IMR-90 (cell line): Measurements from ENCODE around the gene PLCL1. TPM values are rescaled to one million over a fixed set of nuclear protein-coding genes. Genes with fewer than 3 reads are reported as not detected.

Experiments
- ATAC-seq: fragments of 200-7000 bp; cut with Tn5 transposase; 2 replicates; pipeline ENCODE4 v1.9.1; 2020; ENCODE audit warnings: low read depth, mild to moderate bottlenecking, moderate library complexity
- BruUV-seq: library from RNA; stranded (reverse); fragments of 400-500 nt; replicated peaks from 2 replicates; lab custom pipeline; 2021; lab: Mats Ljungman, UMichigan
- CTCF ChIA-PET: fragments of 300-600 bp; formaldehyde crosslinking; extraction: SDS; loops from one replicate; lab custom pipeline; 2021; ENCODE audit warnings: antibody characterized with exemption; lab: Yijun Ruan, JAX
- POLR2A ChIA-PET: fragments of 300-600 bp; sonication (Branson Sonifier 250); formaldehyde crosslinking; loops from one replicate; lab custom pipeline; 2022; ENCODE audit warnings: antibody characterized with exemption; ENCODE audit not compliant: unreplicated experiment; lab: Charles Lee
- DNase-seq: peaks from one replicate; pipeline ENCODE4 v3.0.0; 2013
- H2AFZ ChIP-seq: replicated peaks from 2 replicates; pipeline ENCODE3; 2013; ENCODE audit warnings: low read length, mild to moderate bottlenecking; ENCODE audit not compliant: poor library complexity
- H2AK5ac ChIP-seq: 2 replicates; pipeline ENCODE4 v1.6.1; 2013; ENCODE audit warnings: low read depth, low read length, inconsistent platforms
- H2AK9ac ChIP-seq: replicated peaks from 2 replicates; pipeline ENCODE3; 2013; ENCODE audit warnings: mild to moderate bottlenecking, low read depth, low read length, moderate library complexity; ENCODE audit not compliant: poor library complexity
- H2BK120ac ChIP-seq: 2 replicates; pipeline ENCODE4 v1.6.1; 2013; ENCODE audit warnings: low read depth, low read length, inconsistent platforms
- H2BK15ac ChIP-seq: 3 replicates; pipeline ENCODE4 v1.6.1; 2013; ENCODE audit warnings: low read depth, low read length, inconsistent platforms
- H2BK20ac ChIP-seq: 2 replicates; pipeline ENCODE4 v1.6.1; 2013; ENCODE audit warnings: low read depth, mild to moderate bottlenecking, inconsistent platforms, low read length, moderate library complexity
- H2BK5ac ChIP-seq: 2 replicates; pipeline ENCODE4 v1.6.1; 2013; ENCODE audit warnings: mild to moderate bottlenecking, low read depth, low read length, inconsistent platforms; ENCODE audit not compliant: poor library complexity, severe bottlenecking
- H3K14ac ChIP-seq: replicated peaks from 2 replicates; pipeline ENCODE4 v1.6.1; 2013; ENCODE audit warnings: low read depth, low read length, inconsistent platforms
- H3K18ac ChIP-seq: 2 replicates; pipeline ENCODE4 v1.6.1; 2013; ENCODE audit warnings: low read depth, low read length, control low read depth
- H3K23ac ChIP-seq: 2 replicates; pipeline ENCODE4 v1.6.1; 2013; ENCODE audit warnings: low read depth, low read length, inconsistent platforms
- H3K27ac ChIP-seq: 2 replicates; pipeline ENCODE4 v1.5.1; 2013; ENCODE audit warnings: mild to moderate bottlenecking, control low read depth, low read length; ENCODE audit not compliant: insufficient read depth
- H3K27me3 ChIP-seq: 2 replicates; pipeline ENCODE4 v1.6.1; 2013; ENCODE audit warnings: low read length; ENCODE audit not compliant: control insufficient read depth, insufficient read depth
- H3K36me3 ChIP-seq: 2 replicates; pipeline ENCODE4 v1.6.1; 2013; ENCODE audit warnings: low read length, mixed read lengths; ENCODE audit not compliant: control insufficient read depth, insufficient read depth
- H3K4ac ChIP-seq: 2 replicates; pipeline ENCODE4 v1.6.1; 2013; ENCODE audit warnings: low read depth, low read length, inconsistent platforms
- H3K4me1 ChIP-seq: 2 replicates; pipeline ENCODE4 v1.6.1; 2013; ENCODE audit warnings: low read length, mixed read lengths; ENCODE audit not compliant: control insufficient read depth, insufficient read depth
- H3K4me2 ChIP-seq: 2 replicates; pipeline ENCODE4 v1.6.1; 2013; ENCODE audit warnings: low read depth, mild to moderate bottlenecking, control low read depth, low read length, moderate library complexity
- H3K4me3 ChIP-seq: 2 replicates; pipeline ENCODE4 v1.5.1; 2013; ENCODE audit warnings: low read depth, mild to moderate bottlenecking, control low read depth, low read length, moderate library complexity; ENCODE audit not compliant: insufficient read depth
- H3K56ac ChIP-seq: 2 replicates; pipeline ENCODE4 v1.6.1; 2013; ENCODE audit warnings: low read length, inconsistent platforms; ENCODE audit not compliant: insufficient read depth; ENCODE audit errors: extremely low read depth
- H3K79me1 ChIP-seq, 2 experiments: 2 replicates each; pipeline ENCODE4 v1.6.1; 2013; ENCODE audit warnings: low read length in 2 of 2, inconsistent platforms in 1 of 2, low read depth in 1 of 2
- H3K9ac ChIP-seq: 2 replicates; pipeline ENCODE4 v1.6.1; 2013; ENCODE audit warnings: low read depth, low read length, control low read depth
- H3K9me1 ChIP-seq: 2 replicates; pipeline ENCODE4 v1.6.1; 2013; ENCODE audit warnings: low read length, inconsistent platforms; ENCODE audit not compliant: insufficient read depth
- H3K9me3 ChIP-seq: 2 replicates; pipeline ENCODE4 v1.6.1; 2013; ENCODE audit warnings: low read length; ENCODE audit not compliant: control insufficient read depth, insufficient read depth
- H4K20me1 ChIP-seq: 2 replicates; pipeline ENCODE4 v1.6.1; 2013; ENCODE audit warnings: low read length, inconsistent platforms; ENCODE audit not compliant: insufficient read depth
- H4K5ac ChIP-seq: 2 replicates; pipeline ENCODE4 v1.6.1; 2013; ENCODE audit warnings: mild to moderate bottlenecking, low read depth, low read length, control low read depth
- H4K8ac ChIP-seq, 2 experiments: 2 replicates each; pipeline ENCODE4 v1.6.1; 2013; ENCODE audit warnings: low read depth in 2 of 2, low read length in 2 of 2, control low read depth in 1 of 2, inconsistent platforms in 1 of 2
- H4K91ac ChIP-seq: 2 replicates; pipeline ENCODE4 v1.6.1; 2013; ENCODE audit warnings: low read depth, low read length, inconsistent platforms; ENCODE audit not compliant: insufficient read depth
- NFE2L2 ChIP-seq: fragments of 150-350 bp; IDR thresholded peaks from 2 replicates; pipeline ENCODE4 v1.6.1; 2016; ENCODE audit warnings: low read depth, mild to moderate bottlenecking, low read length
- POLR2A ChIP-seq: IDR thresholded peaks from 2 replicates; pipeline ENCODE4 v1.6.1; 2012; ENCODE audit warnings: mild to moderate bottlenecking, low read depth, low read length
- RCOR1 ChIP-seq: IDR thresholded peaks from 2 replicates; pipeline ENCODE4 v1.6.1; 2012; ENCODE audit warnings: mild to moderate bottlenecking, low read length, improper control_type of control experiment; ENCODE audit not compliant: insufficient replicate concordance
- WGBS, 2 experiments: methylation state at CpG; one replicate each; pipeline versions ENCODE4 v1.1.5 to v1.1.7; 2013; ENCODE audit warnings: missing lambda C conversion rate in 2 of 2; ENCODE audit not compliant: insufficient read length in 1 of 2; ENCODE audit errors: extremely low coverage in 2 of 2; 5-methylcytosine and 5-hydroxymethylcytosine counted together
- dilution Hi-C: fragments of 300-500 bp; cut with HindIII; formaldehyde crosslinking; loops from one replicate; pipeline ENCODE4 v1.14.3; 2018; ENCODE audit warnings: low sequenced_read_pairs; ENCODE audit not compliant: unreplicated experiment
- in situ Hi-C: fragments of 300-500 bp; cut with MboI; formaldehyde crosslinking; loops from 3 replicates; pipeline ENCODE4 v1.14.3; 2019; ENCODE audit warnings: low sequenced_read_pairs, inconsistent platforms, mixed read lengths
- intact Hi-C: fragments of 100-400 bp; cut with micrococcal nuclease; formaldehyde crosslinking; loops from 2 replicates; pipeline ENCODE4 v1.10.0; 2022
- polyA plus RNA-seq, 3 experiments: library from polyadenylated mRNA; depleted of rRNA; stranded (reverse); fragments of >200 nt; gene quantifications; 2 replicates each; pipeline ENCODE4 v1.2.3, GENCODE V29; 2012; ENCODE audit warnings: low replicate concordance in 1 of 3
- total RNA-seq: library from RNA; depleted of rRNA; stranded (reverse); fragments of >200 nt; gene quantifications from 2 replicates; pipeline ENCODE4 v1.2.3, GENCODE V29; 2012

The PLCL1 gene
- total and polyA plus RNA-seq, 2 of the 4 experiments (the other 2 are of a cell fraction): 0.14 to 0.18 TPM

DNA sequence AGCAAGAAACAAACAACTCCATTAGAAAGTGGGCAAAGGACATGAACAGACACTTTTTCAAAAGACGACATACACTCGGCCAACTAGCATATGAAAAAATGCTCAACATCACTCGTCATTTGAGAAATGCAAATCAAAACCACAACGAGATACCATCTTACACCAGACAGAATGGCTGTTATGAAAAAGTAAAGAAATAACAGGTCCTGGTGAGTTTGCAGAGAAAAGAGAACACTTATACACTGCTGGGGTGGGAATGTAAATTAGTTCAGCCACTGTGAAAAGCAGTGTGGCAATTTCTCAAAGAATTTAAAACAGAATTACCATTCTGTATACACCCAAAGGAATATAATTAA lies 130.5 kb downstream of the PLCL1 start:
- dilution Hi-C loops: no loop called here
- intact Hi-C loops: no loop called here
- Histone ChIP-seq H3K27me3 (no peaks in the 10 kb centered on the region), H2BK20ac (no peak overlapping the region), H3K4me1 (no peaks in the 10 kb centered on the region), H3K9me3 (no peaks in the 10 kb centered on the region), H3K27ac (no peak overlapping the region), H3K18ac (no peak overlapping the region), H3K36me3 (no peaks in the 10 kb centered on the region), H3K9me1 (no peaks in the 10 kb centered on the region), H3K14ac (no peak overlapping the region), H3K79me1 (no peaks in the 10 kb centered on the region), H3K56ac (no peak overlapping the region), H2AFZ (no peak overlapping the region), H3K4me2 (no peak overlapping the region), H4K20me1 (no peaks in the 10 kb centered on the region), H3K4me3 (no peak overlapping the region), H2AK5ac (no peak overlapping the region), H2BK5ac (no peak overlapping the region), H2BK15ac (no peak overlapping the region), H4K8ac (no peak overlapping the region), H3K23ac (no peak overlapping the region), H4K91ac (no peak overlapping the region), H3K9ac (no peak overlapping the region), H2BK120ac (no peak overlapping the region), H3K4ac (no peak overlapping the region), H2AK9ac (no peak overlapping the region), H4K5ac (no peak overlapping the region)
- POLR2A ChIA-PET: no interaction called here
- BruUV-seq: no TSS peak
- DNase-seq: no peak
- in situ Hi-C loops: no loop called here
- ATAC-seq: no peak
- no CpG with 5 or more reads among the region's 4 CpGs for WGBS, 2 experiments
- TF ChIP-seq POLR2A: no peak
- TF ChIP-seq NFE2L2: no peak
- TF ChIP-seq RCOR1: no peak
- CTCF ChIA-PET: no interaction called here
